ENCODE results near the gene SREBF1.

Gene SREBF1

GRCh38 chr17:17818088-17818526 lies 18.7 kb downstream of the SREBF1 start:
- TF ChIP-seq, protein P1, sequence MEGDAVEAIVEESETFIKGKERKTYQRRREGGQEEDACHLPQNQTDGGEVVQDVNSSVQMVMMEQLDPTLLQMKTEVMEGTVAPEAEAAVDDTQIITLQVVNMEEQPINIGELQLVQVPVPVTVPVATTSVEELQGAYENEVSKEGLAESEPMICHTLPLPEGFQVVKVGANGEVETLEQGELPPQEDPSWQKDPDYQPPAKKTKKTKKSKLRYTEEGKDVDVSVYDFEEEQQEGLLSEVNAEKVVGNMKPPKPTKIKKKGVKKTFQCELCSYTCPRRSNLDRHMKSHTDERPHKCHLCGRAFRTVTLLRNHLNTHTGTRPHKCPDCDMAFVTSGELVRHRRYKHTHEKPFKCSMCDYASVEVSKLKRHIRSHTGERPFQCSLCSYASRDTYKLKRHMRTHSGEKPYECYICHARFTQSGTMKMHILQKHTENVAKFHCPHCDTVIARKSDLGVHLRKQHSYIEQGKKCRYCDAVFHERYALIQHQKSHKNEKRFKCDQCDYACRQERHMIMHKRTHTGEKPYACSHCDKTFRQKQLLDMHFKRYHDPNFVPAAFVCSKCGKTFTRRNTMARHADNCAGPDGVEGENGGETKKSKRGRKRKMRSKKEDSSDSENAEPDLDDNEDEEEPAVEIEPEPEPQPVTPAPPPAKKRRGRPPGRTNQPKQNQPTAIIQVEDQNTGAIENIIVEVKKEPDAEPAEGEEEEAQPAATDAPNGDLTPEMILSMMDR (IDR thresholded peaks at IDR 0.05), result no peak

- TF ChIP-seq, protein P1 (IDR thresholded peaks at IDR 0.05), result no peak
These were observed 19.2 kb downstream of the SREBF1 start for GRCh38 chr17:17817552-17817947.

DNA sequence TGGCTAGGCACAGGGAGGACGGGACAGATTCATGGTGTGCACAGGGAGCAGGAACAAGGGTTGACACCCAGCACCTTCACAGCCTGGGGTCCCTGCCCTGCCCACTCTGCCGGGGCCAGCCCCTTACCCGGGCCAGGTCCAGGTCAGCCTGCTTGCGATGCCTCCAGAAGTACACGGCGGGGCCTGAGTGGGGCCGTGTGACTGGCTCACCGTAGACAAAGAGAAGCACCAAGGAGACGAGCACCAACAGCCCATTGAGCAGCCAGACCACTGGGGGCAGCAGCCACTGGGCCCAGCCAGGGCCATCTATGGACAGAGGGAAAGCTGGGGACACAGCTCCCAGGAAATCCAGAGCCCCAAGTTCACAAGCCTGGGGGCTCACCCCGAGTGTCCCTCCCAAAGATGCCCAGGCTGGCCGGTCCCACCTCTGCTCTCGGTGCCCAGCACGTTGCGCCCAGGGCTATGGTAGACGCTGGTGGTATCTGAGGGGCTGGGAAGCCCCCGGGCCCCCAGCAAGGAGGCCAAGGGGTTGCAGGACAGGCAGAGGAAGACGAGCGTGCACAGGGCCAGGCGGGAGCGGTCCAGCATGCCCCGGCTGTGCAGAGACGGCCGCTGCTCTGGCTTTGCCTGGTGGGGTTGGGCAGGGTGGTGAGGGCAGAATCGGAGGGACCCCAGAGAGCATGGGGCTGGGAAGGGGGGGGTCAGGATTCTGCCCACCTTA lies 19.8 kb downstream of the SREBF1 start:
- TF ChIP-seq, protein P1 (IDR thresholded peaks at IDR 0.05), result no peak

- TF ChIP-seq, protein P1 (IDR thresholded peaks at IDR 0.05), result no peak
These were observed 20.5 kb downstream of the SREBF1 start for GRCh38 chr17:17816240-17816814.

DNA sequence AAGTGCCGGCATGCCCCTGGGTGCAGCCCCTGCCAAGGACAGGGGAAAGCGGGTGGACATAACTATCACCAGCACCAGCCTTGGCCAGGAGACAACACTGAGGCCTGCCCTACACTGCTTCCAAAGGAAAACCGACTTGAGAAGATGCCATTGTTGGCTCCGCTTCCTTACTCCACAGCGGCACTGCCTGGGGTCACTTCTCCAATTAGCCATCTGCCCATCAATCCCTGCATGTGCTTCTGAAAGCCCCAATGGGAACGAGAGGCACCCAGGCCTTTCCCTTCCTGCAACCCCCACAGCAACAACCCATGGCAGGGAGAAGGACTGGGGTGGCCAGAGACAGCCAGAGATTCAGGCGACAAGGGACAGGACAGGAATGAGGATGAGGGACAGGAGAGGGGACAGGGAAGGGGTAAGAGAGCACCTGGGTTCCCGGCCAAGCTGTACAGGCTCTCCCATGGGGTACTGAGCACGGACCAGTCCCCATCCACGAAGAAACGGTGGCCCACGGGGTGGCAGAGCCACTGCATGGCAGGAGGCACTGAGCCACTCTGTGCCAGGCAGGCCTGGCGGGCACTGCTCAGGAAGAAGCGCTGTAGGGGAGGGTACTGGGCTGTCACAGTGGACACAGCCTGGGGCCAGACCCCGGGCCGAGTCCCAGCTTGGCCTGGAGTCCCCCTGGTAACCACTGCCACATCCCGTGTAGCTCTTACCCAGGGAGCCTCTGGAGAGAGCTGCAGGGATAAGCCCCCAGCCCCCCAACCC lies 21.2 kb downstream of the SREBF1 start:
- TF ChIP-seq, protein P1 (IDR thresholded peaks at IDR 0.05), result no peak

- TF ChIP-seq, protein P1 (IDR thresholded peaks at IDR 0.05), result no peak
These were observed 21.8 kb downstream of the SREBF1 start for GRCh38 chr17:17815062-17815406.

GRCh38 chr17:17814162-17815061 lies 22.4 kb downstream of the SREBF1 start:
- TF ChIP-seq, protein P1 (IDR thresholded peaks at IDR 0.05), result no peak
